ENCODE results near the gene NUDT3.

The NUDT3 gene

GRCh38 chr6:34237722-34238584, 154.5 kb downstream of the NUDT3 start:
- peak; percentile 34 for DNase-seq

GRCh38 chr6:34237316-34237721, 155.2 kb downstream of the NUDT3 start:
- DNase-seq = no peak

- peak; percentile 89 for DNase-seq
Observed at GRCh38 chr6:34236443-34237315, 155.8 kb downstream of the NUDT3 start, which contains the start of gene HMGA1. Gene HMGA1 (plus strand): TSS chr6:34236873. CDS start chr6:34240781, 3,908 bp downstream.

- no peak for DNase-seq
Observed at GRCh38 chr6:34236131-34236442, 156.4 kb downstream of the NUDT3 start.

GRCh38 chr6:34235307-34236130, 156.9 kb downstream of the NUDT3 start:
- peak; percentile 64 for DNase-seq

GRCh38 chr6:34234667-34235306, 157.7 kb downstream of the NUDT3 start:
- no peak for DNase-seq

- DNase-seq = no peak
Observed at GRCh38 chr6:34233867-34234266, 158.6 kb downstream of the NUDT3 start.

GRCh38 chr6:34232901-34233300, 159.6 kb downstream of the NUDT3 start:
- DNase-seq = peak; percentile 38

GRCh38 chr6:34231566-34232336, 160.7 kb downstream of the NUDT3 start:
- no peak for DNase-seq

- no peak for DNase-seq
Observed at GRCh38 chr6:34230653-34231371, 161.7 kb downstream of the NUDT3 start.

- no peak for DNase-seq
Observed at GRCh38 chr6:34229877-34230276, 162.6 kb downstream of the NUDT3 start.
